K562 (cell line): ENCODE measurements around the gene RBM20.

Experiments
- C11orf30 ChIP-seq: fragments of 450-650 bp; IDR thresholded peaks from 2 replicates; pipeline ENCODE4 v1.6.1; 2016; ENCODE audit warnings: low read depth, mild to moderate bottlenecking
- EZH2 ChIP-seq: IDR thresholded peaks from 2 replicates; pipeline ENCODE4 v1.6.1; 2012; ENCODE audit warnings: low read depth, mild to moderate bottlenecking, inconsistent platforms, low read length, borderline replicate concordance
- HDGF ChIP-seq: fragments of 450-650 bp; IDR thresholded peaks from 2 replicates; pipeline ENCODE4 v1.6.1; 2016
- HMG20B ChIP-seq: fragments of 250-450 bp; sonication (Bioruptor Pico); IDR thresholded peaks from 2 replicates; pipeline ENCODE4 v1.5.0; 2021; ENCODE audit warnings: mild to moderate bottlenecking
- KAT2B ChIP-seq: IDR thresholded peaks from one replicate; pipeline ENCODE4 v1.6.1; 2012; ENCODE audit warnings: low read depth, mild to moderate bottlenecking, control low read depth, inconsistent platforms, low read length, moderate library complexity
- KDM2B ChIP-seq: fragments of 250-450 bp; sonication (Bioruptor Pico); IDR thresholded peaks from 2 replicates; pipeline ENCODE4 v1.8.0; 2021; ENCODE audit warnings: mild to moderate bottlenecking, moderate library complexity
- PCBP1 ChIP-seq: fragments of 200-400 bp; formaldehyde crosslinking; IDR thresholded peaks from 2 replicates; pipeline ENCODE4 v1.6.1; 2018; ENCODE audit warnings: mild to moderate bottlenecking, low read depth, low read length; ENCODE audit not compliant: poor library complexity, severe bottlenecking
- POLR2A ChIP-seq: fragments of 450-650 bp; conservative IDR thresholded peaks from 2 replicates; pipeline ENCODE4 v1.6.1; 2016
- RAD21 ChIP-seq, 2 experiments: fragments of 250-450 bp in 1 of 2; fragments of 450-650 bp in 1 of 2; sonication (Bioruptor Pico) in 1 of 2; formaldehyde crosslinking in 1 of 2; IDR thresholded peaks in 1 of 2; conservative IDR thresholded peaks in 1 of 2; 2 replicates each; pipeline versions ENCODE4 v1.4.0 to v1.8.0; 2020 to 2022; ENCODE audit warnings: mild to moderate bottlenecking in 2 of 2, moderate library complexity in 1 of 2
- TEAD4 ChIP-seq, 2 experiments: sonication (generic) in 1 of 2; formaldehyde crosslinking in 1 of 2; IDR thresholded peaks; 2 replicates each; pipeline versions ENCODE4 v1.6.1 to v1.8.0; 2012 to 2022; ENCODE audit warnings: borderline replicate concordance in 1 of 2, inconsistent platforms in 1 of 2, low read length in 1 of 2, mild to moderate bottlenecking in 1 of 2, missing genetic modification reagents in 1 of 2
- TF ChIP-seq, protein P1 (sequence below), 3 experiments: IDR thresholded peaks in 2 of 3; conservative IDR thresholded peaks in 1 of 3; 2 replicates each; pipeline ENCODE4 v1.5.1; 2011 to 2012; ENCODE audit warnings: low read length in 3 of 3, mild to moderate bottlenecking in 3 of 3, control low read depth in 2 of 3, improper control_type of control experiment in 1 of 3, inconsistent platforms in 1 of 3, low read depth in 1 of 3, mixed read lengths in 1 of 3, moderate library complexity in 1 of 3; ENCODE audit not compliant: insufficient read depth in 2 of 3
- TF ChIP-seq, protein P2 (sequence below): fragments of 450-650 bp; IDR thresholded peaks from 2 replicates; pipeline ENCODE4 v1.6.1; 2017; ENCODE audit warnings: mild to moderate bottlenecking, moderate library complexity

DNA sequence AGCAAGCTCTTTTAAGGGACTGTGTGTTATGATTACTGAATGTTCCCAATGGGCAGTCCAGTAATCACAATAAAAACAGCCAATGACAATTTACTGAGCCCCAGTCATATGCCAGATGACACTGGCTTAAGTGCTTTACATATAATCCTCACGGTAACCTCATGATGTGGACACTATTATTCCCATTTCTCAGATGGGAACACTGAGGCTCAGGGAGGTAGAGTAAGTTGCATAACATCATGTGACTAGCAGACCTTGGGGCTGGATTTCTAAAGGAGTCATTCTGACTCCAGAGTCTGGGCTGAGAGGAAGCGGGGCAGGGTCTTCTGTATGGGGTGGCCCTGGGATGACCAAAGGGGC is 7.6 kb upstream of the RBM20 start:
- no peak for TF ChIP-seq KAT2B
- no peak for TF ChIP-seq PCBP1
- TF ChIP-seq, protein P1, sequence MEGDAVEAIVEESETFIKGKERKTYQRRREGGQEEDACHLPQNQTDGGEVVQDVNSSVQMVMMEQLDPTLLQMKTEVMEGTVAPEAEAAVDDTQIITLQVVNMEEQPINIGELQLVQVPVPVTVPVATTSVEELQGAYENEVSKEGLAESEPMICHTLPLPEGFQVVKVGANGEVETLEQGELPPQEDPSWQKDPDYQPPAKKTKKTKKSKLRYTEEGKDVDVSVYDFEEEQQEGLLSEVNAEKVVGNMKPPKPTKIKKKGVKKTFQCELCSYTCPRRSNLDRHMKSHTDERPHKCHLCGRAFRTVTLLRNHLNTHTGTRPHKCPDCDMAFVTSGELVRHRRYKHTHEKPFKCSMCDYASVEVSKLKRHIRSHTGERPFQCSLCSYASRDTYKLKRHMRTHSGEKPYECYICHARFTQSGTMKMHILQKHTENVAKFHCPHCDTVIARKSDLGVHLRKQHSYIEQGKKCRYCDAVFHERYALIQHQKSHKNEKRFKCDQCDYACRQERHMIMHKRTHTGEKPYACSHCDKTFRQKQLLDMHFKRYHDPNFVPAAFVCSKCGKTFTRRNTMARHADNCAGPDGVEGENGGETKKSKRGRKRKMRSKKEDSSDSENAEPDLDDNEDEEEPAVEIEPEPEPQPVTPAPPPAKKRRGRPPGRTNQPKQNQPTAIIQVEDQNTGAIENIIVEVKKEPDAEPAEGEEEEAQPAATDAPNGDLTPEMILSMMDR (IDR thresholded peaks at IDR 0.05 in 2 of 3, conservative IDR thresholded peaks at IDR 0.05 in 1 of 3; ENCODE audit: insufficient read depth in 2 of 3, low read depth in 1 of 3, low read length in 3 of 3): no peak
- no peak for TF ChIP-seq HDGF
- TF ChIP-seq, protein P2, sequence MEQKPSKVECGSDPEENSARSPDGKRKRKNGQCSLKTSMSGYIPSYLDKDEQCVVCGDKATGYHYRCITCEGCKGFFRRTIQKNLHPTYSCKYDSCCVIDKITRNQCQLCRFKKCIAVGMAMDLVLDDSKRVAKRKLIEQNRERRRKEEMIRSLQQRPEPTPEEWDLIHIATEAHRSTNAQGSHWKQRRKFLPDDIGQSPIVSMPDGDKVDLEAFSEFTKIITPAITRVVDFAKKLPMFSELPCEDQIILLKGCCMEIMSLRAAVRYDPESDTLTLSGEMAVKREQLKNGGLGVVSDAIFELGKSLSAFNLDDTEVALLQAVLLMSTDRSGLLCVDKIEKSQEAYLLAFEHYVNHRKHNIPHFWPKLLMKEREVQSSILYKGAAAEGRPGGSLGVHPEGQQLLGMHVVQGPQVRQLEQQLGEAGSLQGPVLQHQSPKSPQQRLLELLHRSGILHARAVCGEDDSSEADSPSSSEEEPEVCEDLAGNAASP: no peak
- no peak for TF ChIP-seq C11orf30
- no peak for TF ChIP-seq TEAD4 (IDR thresholded peaks at IDR 0.05; ENCODE audit: low read length)
- no peak for TF ChIP-seq TEAD4 (CRISPR knock-in tag; IDR thresholded peaks at IDR 0.05; ENCODE audit: borderline replicate concordance)
- no peak for TF ChIP-seq HMG20B
- TF ChIP-seq EZH2: no peak
- no peak for TF ChIP-seq KDM2B
- no peak for TF ChIP-seq POLR2A
- TF ChIP-seq RAD21 (CRISPR knock-in tag; conservative IDR thresholded peaks at IDR 0.05 in 1 of 2, IDR thresholded peaks at IDR 0.05 in 1 of 2): no peak
